ENCODE data around the gene ATP2C2. TPM values are rescaled to one million over a fixed set of nuclear protein-coding genes. Genes with fewer than 3 reads are reported as not detected.

Gene ATP2C2, protein sequence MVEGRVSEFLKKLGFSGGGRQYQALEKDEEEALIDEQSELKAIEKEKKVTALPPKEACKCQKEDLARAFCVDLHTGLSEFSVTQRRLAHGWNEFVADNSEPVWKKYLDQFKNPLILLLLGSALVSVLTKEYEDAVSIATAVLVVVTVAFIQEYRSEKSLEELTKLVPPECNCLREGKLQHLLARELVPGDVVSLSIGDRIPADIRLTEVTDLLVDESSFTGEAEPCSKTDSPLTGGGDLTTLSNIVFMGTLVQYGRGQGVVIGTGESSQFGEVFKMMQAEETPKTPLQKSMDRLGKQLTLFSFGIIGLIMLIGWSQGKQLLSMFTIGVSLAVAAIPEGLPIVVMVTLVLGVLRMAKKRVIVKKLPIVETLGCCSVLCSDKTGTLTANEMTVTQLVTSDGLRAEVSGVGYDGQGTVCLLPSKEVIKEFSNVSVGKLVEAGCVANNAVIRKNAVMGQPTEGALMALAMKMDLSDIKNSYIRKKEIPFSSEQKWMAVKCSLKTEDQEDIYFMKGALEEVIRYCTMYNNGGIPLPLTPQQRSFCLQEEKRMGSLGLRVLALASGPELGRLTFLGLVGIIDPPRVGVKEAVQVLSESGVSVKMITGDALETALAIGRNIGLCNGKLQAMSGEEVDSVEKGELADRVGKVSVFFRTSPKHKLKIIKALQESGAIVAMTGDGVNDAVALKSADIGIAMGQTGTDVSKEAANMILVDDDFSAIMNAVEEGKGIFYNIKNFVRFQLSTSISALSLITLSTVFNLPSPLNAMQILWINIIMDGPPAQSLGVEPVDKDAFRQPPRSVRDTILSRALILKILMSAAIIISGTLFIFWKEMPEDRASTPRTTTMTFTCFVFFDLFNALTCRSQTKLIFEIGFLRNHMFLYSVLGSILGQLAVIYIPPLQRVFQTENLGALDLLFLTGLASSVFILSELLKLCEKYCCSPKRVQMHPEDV
- total RNA-seq = not detected

DNA sequence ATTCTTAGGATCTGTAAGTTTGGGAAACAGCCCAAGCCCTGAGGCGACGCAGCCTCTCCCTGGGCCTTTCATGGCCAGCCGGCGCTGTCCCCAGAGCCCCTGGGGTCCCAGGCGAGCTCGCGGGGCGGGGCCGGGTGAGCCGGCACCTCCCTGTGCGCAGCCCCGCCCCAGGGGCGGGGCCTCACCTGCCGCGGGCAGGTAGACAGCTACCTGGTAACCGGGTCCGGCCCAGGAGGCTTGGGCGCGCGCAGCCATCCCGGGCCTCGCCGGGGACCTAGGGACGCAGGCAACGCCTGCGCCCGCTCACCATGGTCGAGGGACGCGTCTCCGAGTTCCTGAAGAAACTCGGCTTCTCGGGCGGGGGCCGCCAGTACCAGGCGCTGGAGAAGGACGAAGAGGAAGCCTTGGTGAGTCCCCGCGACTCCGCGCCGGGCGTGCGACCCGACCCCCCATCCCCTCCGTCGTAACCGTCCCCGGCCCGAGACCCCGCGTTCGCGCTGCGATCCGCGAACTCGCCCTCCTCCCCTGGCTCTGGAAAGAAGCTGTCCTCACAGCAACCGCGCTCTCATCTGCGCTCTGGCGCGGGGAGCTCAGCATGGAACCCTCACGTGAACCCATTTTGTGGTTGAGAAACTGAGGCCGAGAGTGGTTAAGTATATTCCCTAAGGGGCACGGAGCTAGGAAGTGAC, at the start of gene ATP2C2:
Gene ATP2C2 (plus strand): TSS at position 231 of the 689 bp plus-strand sequence. CDS start 78 bp downstream, at position 309.
- H3K27me3 Mint-ChIP-seq (ENCODE audit: low read depth) = peaks cover 55% of the 10 kb centered on the region
- H3K4me1 Mint-ChIP-seq (ENCODE audit: low read depth) = peaks cover 14% of the 10 kb centered on the region
- H3K4me3 Mint-ChIP-seq = peak within 1 kb of the TSS; percentile 58
- H3K9me3 Mint-ChIP-seq = no peaks in the 10 kb centered on the region
- H3K36me3 Mint-ChIP-seq (ENCODE audit: insufficient read depth) = no peaks in the 10 kb centered on the region
- DNase-seq = no peak
- no peak for ATAC-seq

DNA sequence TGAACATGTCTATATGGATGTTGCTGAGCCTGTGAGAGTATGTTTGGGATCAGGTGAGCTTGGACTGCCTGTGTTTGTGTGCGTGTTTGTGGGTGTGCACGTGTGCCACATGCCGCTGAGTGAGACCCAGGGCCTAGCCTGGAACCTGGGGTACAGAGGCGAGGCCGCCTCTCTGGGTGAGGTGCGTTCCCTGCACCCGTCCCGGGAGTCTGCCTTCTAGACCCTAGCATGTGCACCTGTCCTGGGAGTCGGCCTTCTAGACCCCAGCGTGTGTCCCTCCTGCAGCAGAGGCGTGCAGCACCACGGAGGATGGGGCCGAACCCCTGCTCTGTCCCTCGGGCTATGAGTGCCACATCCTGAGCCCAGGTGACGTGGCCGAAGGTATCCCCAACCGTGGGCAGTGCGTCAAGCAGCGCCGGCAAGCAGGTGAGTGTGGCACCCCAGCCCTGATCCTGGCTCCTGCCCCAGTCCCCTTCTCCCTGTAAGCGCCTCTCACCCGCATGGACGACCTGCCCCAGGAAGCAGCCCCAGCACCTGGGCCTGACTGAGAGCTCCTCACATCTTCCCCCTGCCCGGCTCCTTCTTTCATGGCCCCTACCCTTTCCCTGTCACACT, 49.1 kb upstream of the ATP2C2 start:
- peaks cover 15% of the 10 kb centered on the region for H3K27me3 Mint-ChIP-seq (ENCODE audit: low read depth)
- DNase-seq (no peak), ATAC-seq (no peak)
- no peak overlapping the region for H3K4me3 Mint-ChIP-seq
- H3K4me1 Mint-ChIP-seq (ENCODE audit: low read depth) = no peaks in the 10 kb centered on the region
- H3K9me3 Mint-ChIP-seq = no peaks in the 10 kb centered on the region
- H3K36me3 Mint-ChIP-seq (ENCODE audit: insufficient read depth) = no peaks in the 10 kb centered on the region

DNA sequence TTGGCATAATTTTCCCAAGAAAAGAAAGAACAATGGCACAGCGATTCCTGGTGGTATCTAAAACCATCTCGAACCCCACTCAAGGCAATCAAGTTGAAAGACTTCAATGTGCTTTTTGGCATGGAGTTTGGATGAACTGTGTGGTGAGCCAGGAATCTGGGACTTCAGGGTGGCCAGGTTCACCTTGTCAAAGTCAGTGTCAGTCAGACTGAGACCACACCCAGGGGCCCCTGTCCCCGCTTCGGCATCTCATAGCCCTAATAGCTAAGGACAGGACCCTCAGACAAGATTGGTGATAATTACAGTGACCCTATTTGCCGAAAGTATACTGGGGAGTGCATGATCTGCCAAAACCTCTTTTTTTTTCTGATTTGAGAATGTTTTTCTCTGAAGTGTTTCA, 47.8 kb upstream of the ATP2C2 start:
- no peak for ATAC-seq
- no peak overlapping the region for H3K4me3 Mint-ChIP-seq
- no peaks in the 10 kb centered on the region for H3K36me3 Mint-ChIP-seq (ENCODE audit: insufficient read depth)

DNA sequence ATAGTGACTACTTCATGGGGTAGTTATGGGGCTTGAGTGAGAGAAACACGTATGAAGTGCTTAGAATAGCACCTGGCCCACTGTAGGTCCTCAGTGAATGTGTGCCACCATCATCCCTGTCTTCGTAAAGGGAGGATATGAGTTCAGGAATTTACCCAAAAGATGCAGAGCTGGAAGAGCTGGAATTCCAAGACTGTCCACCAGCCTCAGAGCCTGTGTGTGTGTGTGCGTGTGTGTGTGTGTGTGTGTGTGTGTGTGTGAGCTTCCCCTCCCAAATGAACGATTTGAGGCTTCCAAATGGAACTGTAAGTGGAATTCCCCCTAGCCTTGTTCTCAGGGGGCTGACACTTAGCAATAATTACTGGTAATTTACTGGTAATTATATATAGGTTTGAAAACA, 46.4 kb upstream of the ATP2C2 start:
- no peak overlapping the region for H3K4me3 Mint-ChIP-seq
- no peak for ATAC-seq
- H3K36me3 Mint-ChIP-seq (ENCODE audit: insufficient read depth) = no peaks in the 10 kb centered on the region
- no peaks in the 10 kb centered on the region for H3K9me3 Mint-ChIP-seq
- DNase-seq = no peak
- peaks cover 4% of the 10 kb centered on the region for H3K27me3 Mint-ChIP-seq (ENCODE audit: low read depth)
- no peaks in the 10 kb centered on the region for H3K4me1 Mint-ChIP-seq (ENCODE audit: low read depth)

More for the DNA sequence above, 47.8 kb upstream of the ATP2C2 start:
- no peaks in the 10 kb centered on the region for H3K9me3 Mint-ChIP-seq
- no peak for DNase-seq
- H3K4me1 Mint-ChIP-seq (ENCODE audit: low read depth) = no peaks in the 10 kb centered on the region
- H3K27me3 Mint-ChIP-seq (ENCODE audit: low read depth) = peaks cover 6% of the 10 kb centered on the region

DNA sequence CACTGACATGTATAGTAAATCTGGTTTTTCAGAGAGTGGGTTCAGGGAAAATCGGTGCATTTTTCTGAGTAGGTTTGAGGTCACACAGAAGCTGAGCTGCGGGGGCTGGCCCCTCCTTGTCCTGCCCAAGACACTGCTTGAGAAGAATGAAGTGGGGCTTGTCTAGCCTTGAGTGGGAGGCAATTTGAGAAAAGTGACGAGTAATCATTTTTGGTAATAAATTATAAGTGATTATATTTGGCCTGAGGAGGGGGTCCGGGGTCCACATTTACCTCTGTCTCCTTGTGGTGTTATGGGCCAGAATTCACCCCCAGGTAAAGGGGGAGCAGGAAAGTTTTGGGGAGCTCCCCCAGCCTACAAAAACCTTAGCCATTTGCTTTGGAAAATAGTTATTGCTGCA, 45.6 kb upstream of the ATP2C2 start:
- no peak for ATAC-seq
- H3K36me3 Mint-ChIP-seq (ENCODE audit: insufficient read depth) = no peaks in the 10 kb centered on the region
- peaks cover 5% of the 10 kb centered on the region for H3K27me3 Mint-ChIP-seq (ENCODE audit: low read depth)
- no peak overlapping the region for H3K4me3 Mint-ChIP-seq
- DNase-seq = no peak
- no peaks in the 10 kb centered on the region for H3K4me1 Mint-ChIP-seq (ENCODE audit: low read depth)
- no peaks in the 10 kb centered on the region for H3K9me3 Mint-ChIP-seq

DNA sequence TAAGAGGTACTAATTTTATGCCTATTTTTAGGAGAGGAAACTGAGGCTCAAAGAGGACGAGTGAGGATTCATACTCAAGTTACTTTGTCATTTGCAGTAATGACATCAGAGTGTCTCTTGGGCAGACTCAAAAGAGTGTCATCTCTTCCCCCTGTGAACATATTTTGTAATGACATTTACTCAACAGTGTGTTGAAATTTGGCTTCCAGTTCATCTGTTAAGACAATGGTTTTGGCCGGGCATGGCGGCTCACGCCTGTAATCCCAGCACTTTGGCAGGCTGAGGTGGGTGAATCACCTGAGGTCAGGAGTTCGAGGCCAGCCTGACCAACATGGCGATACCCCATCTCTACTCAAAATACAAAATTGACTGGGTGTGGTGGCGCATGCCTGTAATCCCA, 44.7 kb upstream of the ATP2C2 start:
- Mint-ChIP-seq H3K9me3 (no peaks in the 10 kb centered on the region), H3K36me3 (ENCODE audit: insufficient read depth) (no peaks in the 10 kb centered on the region), H3K4me3 (no peak overlapping the region), H3K27me3 (ENCODE audit: low read depth) (peaks cover 7% of the 10 kb centered on the region), H3K4me1 (ENCODE audit: low read depth) (no peaks in the 10 kb centered on the region)
- ATAC-seq (no peak), DNase-seq (no peak)

DNA sequence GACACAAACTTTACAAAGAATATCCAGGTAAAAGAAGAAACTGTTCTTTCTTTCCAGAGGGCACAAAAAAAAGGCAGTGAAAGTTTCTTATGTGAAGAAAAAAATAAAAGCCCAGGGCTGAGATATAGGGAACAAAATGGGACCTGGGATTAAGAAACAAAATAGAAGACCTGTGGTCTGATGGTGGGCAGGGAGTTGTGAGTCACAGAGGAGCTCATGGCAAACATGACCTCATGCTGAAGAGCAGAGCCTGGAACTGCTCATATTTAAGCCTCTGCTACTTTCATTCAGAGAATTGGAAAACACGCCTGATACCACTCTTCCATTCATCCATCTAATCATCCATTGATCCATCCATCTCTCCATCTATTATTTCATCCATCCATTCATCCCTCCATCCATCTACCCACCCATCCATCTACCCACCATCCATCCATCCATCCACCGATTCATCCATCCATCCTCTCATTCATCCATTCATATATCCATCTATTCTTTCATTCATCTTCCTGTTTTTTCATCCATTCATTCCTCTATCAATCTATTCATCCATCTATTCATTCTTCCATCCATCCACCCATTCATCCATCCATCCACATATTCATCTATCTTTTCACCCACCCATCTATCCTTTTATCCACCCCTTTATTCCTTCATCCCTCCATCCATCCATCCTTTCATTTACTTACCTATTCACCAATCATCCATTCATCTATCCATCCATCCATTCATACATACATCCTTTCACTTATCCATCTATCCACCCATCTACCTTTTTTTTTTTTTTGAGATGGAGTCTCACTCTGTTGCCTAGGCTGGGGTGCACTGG, 43.7 kb upstream of the ATP2C2 start:
- Mint-ChIP-seq H3K4me1 (ENCODE audit: low read depth) (no peaks in the 10 kb centered on the region), H3K27me3 (ENCODE audit: low read depth) (peaks cover 8% of the 10 kb centered on the region), H3K36me3 (ENCODE audit: insufficient read depth) (no peaks in the 10 kb centered on the region), H3K4me3 (no peak overlapping the region), H3K9me3 (no peaks in the 10 kb centered on the region)
- DNase-seq (no peak), ATAC-seq (no peak)

DNA sequence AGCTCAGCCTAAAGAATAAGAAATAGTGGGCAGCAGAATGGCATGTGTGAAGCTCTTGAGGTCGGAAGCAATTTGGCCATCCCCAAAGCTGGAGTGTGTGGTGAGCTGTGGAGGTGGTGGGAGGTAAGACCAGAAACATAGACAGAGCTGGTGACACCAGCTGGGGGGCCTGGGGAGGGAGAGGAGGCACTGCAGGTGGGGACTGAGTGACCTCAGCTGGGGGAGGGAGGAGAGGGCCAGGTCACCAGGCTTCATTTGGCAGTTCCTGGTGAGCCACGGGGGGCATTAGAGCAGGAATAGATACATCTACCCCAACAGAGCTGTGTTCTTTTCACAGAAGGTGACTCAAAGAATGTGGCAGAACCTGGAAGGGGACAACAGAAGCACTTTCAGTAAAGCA, 41.8 kb upstream of the ATP2C2 start:
- Mint-ChIP-seq H3K36me3 (ENCODE audit: insufficient read depth) (no peaks in the 10 kb centered on the region), H3K9me3 (no peaks in the 10 kb centered on the region), H3K27me3 (ENCODE audit: low read depth) (peaks cover 10% of the 10 kb centered on the region), H3K4me1 (ENCODE audit: low read depth) (no peaks in the 10 kb centered on the region), H3K4me3 (no peak overlapping the region)
- no peak for DNase-seq
- no peak for ATAC-seq

DNA sequence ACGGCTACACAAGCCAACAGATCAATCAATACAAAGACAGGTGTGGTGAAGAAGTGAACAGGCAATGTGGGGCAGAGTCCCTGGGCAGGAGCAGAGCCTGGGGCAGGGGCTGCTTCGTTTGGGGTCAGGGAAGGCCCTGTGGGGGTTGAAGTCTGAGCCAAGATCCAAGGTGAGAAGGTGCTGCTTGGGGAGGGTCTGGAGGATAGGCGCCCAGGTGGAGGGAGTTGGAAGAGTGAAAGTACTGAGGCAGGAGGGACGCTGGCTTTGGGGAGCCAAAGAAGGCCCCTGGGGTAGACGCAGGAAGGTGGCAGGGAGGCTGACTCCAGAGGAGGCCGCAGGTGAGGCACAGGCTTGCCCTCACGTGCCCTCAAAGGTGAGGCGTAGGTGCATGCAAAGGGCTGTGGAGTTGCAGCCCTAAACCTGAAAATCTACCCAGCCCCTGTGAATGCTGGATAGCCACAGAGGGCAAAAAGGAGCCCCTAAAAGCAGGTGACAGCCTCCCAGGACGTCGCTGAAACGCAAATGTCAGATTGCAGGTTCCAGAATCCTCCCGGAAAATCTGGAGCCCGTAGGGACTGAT, 40.3 kb upstream of the ATP2C2 start:
- Mint-ChIP-seq H3K4me1 (ENCODE audit: low read depth) (no peaks in the 10 kb centered on the region), H3K27me3 (ENCODE audit: low read depth) (peaks cover 10% of the 10 kb centered on the region), H3K9me3 (no peaks in the 10 kb centered on the region), H3K36me3 (ENCODE audit: insufficient read depth) (no peaks in the 10 kb centered on the region), H3K4me3 (no peak overlapping the region)
- ATAC-seq (no peak), DNase-seq (no peak)

DNA sequence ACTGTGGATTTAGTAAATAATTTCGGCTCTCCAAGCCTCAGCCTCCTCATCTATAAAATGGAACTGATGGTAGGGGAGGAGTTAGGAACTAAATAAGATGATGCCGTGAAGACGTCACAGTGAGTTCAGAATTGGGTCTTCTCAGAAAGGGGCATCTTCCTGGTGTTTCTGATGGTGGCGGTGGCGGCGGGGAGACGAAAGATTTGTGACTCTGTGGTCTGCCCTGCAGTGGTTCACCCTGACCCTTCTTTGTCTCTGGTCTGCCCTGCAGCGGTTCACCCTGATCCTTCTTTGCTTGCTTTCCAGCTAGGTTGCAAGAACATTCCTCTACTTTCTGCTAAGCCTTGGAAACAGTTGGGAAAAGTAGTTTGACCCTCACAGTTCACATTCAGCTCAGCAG, 39.3 kb upstream of the ATP2C2 start:
- no peak overlapping the region for H3K4me3 Mint-ChIP-seq
- ATAC-seq (no peak), DNase-seq (no peak)
- H3K4me1 Mint-ChIP-seq (ENCODE audit: low read depth) = no peaks in the 10 kb centered on the region
- no peaks in the 10 kb centered on the region for H3K36me3 Mint-ChIP-seq (ENCODE audit: insufficient read depth)
- no peaks in the 10 kb centered on the region for H3K9me3 Mint-ChIP-seq
- H3K27me3 Mint-ChIP-seq (ENCODE audit: low read depth) = peaks cover 10% of the 10 kb centered on the region

DNA sequence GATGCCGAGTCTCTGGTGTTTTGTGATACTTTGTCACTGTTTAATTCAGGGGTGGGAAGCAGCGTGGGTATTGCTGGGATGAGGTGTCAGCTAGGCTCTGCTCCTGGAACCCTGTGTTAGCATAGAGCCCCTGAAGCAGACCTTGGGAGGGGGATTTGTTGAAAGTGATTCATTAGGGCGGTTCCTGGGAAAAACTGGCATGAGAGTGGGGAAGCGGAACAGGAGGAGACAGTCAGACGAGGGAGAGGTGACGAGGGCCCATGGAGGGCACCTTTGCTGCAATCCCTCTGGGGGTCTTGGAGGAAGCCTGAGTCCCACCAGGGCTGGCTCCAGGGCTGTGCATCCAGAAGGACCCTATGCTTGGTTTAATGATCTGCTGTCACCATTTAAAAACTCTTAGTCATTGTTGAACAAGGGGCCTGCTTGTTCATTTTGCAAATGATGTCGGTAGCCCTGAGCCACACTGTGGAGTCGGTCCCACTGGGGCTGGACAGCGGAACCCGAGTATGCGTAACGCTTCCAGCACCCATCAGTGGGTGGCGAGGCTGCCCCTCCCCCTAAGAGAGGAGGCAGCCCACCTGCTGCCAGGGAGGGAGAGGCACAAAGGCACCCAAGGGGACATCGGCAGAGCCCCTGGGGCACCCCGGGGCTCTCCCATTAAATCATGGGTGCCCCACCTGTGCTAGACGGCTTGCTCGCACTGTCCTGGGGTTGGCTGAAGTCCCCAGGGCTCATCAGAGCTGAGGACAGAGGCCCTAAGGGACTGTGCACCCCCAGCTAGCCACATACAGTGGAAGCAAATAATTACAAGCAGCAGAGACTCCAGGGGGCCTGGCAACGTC, 38.3 kb upstream of the ATP2C2 start:
- Mint-ChIP-seq H3K9me3 (peaks cover 3% of the 10 kb centered on the region), H3K36me3 (ENCODE audit: insufficient read depth) (no peaks in the 10 kb centered on the region), H3K27me3 (ENCODE audit: low read depth) (peaks cover 10% of the 10 kb centered on the region), H3K4me1 (ENCODE audit: low read depth) (no peaks in the 10 kb centered on the region), H3K4me3 (no peak overlapping the region)
- DNase-seq = no peak
- ATAC-seq = no peak

DNA sequence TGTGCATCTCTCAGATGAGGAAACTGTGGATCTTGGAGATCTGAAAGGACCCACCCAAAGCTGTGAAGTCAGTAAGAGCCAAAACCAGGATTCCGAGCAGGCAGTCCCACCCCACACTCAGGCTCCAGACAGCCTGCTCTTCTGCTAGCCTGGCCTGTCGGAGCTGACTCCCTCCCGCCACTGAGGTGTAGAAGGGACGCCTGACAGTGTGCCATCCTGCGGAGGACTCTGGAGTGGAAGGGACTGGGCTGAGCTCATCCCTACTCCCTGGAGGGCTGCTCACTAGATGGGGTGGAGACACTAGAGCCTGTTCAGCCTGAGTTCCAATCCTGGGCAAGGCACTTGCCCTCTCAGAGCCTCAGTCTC, 37.7 kb upstream of the ATP2C2 start:
- no peak overlapping the region for H3K4me3 Mint-ChIP-seq
- H3K4me1 Mint-ChIP-seq (ENCODE audit: low read depth) = no peaks in the 10 kb centered on the region
- no peak for DNase-seq
- H3K36me3 Mint-ChIP-seq (ENCODE audit: insufficient read depth) = no peaks in the 10 kb centered on the region
- H3K9me3 Mint-ChIP-seq = peaks cover 9% of the 10 kb centered on the region
- ATAC-seq = no peak
- H3K27me3 Mint-ChIP-seq (ENCODE audit: low read depth) = peaks cover 10% of the 10 kb centered on the region
